HG03457 (cell line): Measurements from ENCODE around the gene SLC4A4.

Experiments used
- ATAC-seq: cut with Tn5 transposase; IDR thresholded peaks from one replicate; pipeline ENCODE4 v1.9.1; 2021; ENCODE audit warnings: moderate number of reproducible peaks; ENCODE audit not compliant: unreplicated experiment

The SLC4A4 gene

GRCh38 chr4:71356924-71357663, 18.3 kb downstream of the SLC4A4 start:
- ATAC-seq: no peak

DNA sequence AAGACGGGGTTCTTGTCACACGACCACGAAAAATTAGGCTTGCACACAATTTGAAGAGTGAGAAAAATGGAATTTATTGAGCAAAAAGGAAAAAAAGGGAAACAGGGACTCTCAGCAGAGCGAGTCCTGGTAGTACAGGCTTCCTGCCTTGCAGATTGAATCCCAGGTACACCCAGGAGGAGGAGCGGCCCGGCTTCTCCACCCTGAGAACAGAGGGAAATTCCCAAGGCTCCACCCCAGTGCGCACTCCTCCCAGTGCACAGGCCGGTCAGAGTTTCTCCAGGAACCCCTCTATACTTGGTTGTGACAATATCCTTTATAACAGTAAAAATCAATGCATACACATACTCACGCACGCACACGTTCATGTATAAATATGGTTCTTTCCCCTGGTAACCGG, 22.0 kb downstream of the SLC4A4 start:
- no peak for ATAC-seq

- no peak for ATAC-seq
Measured at GRCh38 chr4:71361476-71361875, 22.7 kb downstream of the SLC4A4 start.

DNA sequence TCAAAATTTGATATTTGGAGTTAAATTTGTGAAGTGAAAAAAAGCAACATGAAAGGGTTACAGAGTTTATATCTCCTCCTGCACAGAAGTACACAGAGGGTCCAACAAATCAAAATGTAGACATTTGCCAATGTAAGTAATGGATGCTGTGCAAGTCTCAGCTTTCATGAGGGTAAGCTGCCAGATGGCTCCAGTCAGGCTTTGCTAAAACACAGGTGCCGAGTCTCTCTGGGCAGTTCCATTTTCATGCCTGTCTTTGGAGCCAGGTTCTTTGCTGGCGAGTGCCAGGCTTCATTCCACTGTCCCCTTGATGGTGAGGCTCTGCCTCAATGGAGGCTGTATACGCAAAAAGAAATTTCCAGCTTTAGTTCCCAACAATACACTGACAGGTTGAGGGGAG, 27.9 kb downstream of the SLC4A4 start:
- no peak for ATAC-seq

- no peak for ATAC-seq
Measured at GRCh38 chr4:71367546-71367945, 28.7 kb downstream of the SLC4A4 start.

DNA sequence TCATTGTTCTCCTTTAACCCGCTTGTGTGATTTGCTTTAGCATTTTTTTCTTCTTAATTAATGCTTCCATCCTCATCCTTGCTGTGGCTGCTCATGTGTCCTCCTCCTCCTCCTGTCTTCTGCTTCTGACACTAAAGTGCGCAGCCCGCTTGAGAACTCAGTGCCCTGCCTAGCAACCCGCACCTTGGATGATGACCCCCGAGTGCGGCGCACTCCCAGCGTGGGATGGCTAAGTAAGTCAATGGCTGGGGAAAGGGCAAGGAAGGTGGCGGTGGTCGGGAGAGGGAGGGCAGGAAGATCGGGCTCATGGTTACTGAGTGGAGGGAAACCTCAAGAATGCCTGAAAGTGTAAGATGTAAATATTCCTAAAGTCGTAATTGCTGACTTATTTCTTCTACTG, 30.1 kb downstream of the SLC4A4 start:
- no peak for ATAC-seq

DNA sequence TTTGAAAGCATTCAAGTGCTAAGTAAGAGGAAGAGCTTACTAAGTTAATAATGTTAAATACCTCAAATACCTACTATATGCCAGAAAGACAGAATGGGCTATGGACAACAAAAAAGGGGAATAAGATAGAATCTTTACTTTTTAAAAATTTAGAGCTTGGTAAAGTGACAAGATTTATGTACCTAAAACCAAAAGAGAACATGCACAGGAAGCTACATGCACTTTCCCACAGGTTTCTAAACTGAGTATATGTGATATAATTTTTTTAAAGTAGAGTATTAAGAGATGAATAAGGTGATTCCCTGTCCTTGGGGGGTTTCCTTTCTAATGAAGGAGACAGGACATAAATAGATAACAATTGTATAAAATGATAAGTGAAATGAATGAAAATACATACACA, 30.7 kb downstream of the SLC4A4 start:
- ATAC-seq: no peak

DNA sequence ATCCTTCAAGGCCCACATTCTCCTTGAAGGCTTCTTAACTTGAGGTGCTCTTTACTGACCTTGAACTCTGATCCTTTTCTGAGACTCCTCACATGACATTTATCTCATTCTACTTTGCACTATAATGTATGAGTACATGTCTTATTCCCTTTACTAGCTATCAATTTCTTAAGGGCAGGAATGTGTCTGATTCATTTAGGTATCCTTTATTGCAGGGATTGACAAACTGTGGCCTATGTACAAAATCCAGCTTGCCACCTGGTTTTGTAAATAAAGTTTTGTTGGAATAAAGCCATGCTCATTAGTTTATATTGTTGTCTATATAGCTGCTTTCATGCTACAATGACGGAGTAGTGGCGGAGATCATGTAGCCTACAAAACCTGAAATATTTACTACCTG, 36.7 kb downstream of the SLC4A4 start:
- no peak for ATAC-seq

DNA sequence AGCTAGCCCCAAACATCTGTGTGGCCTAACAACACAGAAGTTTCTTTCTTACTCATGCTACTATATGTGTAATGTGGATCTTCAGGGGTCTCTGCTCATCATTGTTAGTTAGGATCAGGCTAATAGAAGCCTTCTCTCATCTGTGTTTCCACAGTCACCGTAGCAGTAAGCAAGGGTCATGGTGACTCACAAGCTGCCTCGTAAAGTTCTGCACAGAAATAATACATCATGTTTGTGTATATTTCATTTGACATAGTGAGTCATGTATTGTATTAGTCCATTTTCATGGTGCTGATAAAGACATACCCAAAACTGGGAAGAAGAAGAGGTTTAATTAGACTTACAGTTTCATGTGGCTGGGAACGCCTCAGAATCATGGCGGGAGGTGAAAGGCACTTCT, 38.7 kb downstream of the SLC4A4 start:
- ATAC-seq: no peak

GRCh38 chr4:71379126-71379525, 40.3 kb downstream of the SLC4A4 start:
- no peak for ATAC-seq

GRCh38 chr4:71380788-71381187, 42.0 kb downstream of the SLC4A4 start:
- ATAC-seq: no peak

DNA sequence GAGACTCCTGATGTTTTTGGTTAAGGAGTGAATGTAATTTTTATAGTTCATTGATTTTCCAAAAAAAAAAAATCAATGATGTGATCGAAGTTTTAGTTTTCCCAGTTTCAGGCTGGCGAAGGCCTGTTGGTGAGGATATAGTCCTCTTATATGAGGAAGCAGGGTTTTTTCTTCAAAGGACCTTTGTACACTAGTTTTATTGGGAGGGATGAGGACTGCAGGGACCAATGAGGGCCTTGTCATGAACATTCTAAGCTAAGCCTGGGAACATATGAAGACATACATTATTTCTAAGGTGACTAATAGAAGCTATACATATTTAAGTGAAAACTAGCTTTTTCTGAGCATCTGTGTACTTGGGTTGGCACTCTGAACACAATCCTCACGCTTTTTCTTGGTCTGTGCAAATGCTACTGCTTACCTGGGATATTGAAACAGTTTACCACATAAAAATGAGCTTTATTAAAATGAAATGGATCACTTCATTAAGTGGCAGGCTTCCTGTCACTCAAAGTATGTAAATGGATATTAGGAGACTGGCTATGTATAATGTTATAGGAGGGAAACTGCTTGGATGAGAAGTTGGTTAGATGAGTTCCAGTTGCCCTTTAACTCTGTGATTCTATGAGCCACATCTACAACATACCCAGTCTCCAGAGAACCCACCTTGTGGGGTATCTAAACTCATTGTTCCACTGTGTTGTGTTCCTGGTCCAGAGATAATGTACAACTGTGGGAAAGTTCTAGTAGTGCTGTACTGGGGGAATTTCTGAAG, 43.5 kb downstream of the SLC4A4 start:
- no peak for ATAC-seq

DNA sequence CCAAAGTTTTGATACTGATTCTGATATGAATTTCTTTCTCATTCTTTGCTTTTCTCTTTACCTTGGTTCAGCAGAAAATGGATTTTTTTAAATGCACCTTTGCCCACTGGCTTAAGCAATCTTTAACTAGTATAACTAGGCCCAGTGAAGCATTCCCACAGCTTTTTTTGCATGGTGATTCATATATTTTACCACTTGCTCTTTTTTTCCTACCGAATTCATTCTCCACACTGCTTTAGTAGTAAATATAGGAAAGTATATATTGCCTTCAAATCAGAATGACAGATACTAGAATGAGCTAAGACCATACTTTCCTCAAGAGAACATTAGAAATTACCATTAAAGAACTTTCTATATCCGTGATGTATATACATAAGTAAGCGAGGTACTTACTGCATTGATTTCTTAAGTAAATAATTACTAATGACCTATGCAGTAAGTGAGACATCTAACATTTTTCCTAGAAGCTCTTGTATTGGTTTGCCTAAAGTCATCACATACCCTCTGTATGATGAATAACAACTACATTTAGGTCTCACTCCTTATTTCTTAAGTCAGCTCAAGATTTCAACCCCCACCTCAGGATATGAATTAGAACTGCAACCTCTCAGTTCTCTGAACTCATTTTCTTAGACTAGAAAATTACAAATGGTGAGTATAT, 44.2 kb downstream of the SLC4A4 start:
- ATAC-seq: no peak

- ATAC-seq: no peak
Measured at GRCh38 chr4:71383984-71384383, 45.2 kb downstream of the SLC4A4 start.

DNA sequence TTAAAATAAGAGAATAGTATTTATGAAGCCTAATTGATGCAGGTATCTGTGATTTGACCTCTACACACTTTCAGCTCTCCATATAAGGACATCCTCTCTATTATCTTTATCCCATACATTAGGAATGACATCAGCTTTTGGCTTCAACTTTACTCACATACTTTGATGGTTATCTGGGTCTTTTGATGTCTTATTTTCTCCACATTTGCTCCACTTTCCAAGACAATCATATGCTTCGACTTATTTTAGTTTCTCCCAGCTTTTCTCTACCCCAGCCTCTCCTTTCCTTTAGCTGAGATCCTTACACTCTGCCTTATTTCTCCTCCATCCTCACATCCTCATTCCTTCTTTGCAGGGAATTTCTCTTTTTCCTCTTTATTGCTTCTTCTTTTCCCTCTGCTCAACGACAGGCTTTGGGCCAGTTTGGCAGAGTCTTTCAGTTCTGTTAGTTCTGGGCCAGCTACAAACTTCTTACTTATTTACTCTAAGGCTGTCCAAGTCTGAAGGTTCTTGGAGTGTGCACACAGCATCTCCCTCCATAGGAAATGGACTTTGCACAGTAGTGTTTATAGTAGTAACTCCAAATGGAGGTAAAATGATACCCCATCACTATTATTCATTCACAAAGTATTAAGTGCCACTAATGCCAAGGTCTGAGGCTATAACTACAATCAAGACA, 50.5 kb downstream of the SLC4A4 start:
- ATAC-seq: no peak

GRCh38 chr4:71392109-71392508, 53.3 kb downstream of the SLC4A4 start:
- ATAC-seq: no peak

DNA sequence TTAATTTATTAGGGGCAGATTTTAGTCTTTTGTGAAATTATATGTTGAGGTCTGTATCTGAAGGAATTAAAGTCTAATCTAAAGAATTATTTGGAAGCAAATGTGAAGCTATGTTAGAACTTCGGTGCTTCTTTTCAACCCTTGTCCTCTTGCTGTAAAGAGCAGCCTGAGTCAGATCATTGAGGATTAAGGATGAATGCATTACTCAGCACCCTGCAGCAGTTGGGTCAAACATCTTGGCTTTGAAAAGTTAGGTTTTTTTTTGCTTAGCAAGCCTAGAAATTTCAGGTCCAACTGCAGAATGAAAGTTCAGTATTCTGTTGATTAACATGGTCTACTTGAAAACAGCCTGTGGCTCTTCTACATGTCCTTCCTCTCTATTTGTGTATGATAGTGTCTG, 57.6 kb downstream of the SLC4A4 start:
- ATAC-seq: no peak

- no peak for ATAC-seq
Measured at GRCh38 chr4:71400810-71401209, 62.0 kb downstream of the SLC4A4 start.

DNA sequence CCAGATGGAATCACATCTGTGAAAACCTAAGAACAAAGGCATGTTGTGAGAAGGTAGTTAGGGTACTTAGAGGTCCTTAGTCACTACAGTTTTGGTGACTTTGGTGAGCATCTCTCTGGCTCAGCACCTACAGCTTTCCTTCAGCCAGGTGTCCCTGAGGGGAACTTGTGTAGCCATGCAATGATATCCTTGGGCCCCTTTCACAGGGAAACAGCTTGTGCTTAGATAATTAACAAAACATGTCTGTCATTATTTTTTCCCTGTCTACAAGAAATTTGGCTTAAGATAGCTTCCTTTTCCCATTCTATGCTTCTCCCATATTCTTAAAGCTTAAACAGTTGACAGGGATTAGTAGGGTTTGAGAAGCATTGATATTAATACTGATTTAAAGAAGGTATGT, 63.8 kb downstream of the SLC4A4 start:
- no peak for ATAC-seq

DNA sequence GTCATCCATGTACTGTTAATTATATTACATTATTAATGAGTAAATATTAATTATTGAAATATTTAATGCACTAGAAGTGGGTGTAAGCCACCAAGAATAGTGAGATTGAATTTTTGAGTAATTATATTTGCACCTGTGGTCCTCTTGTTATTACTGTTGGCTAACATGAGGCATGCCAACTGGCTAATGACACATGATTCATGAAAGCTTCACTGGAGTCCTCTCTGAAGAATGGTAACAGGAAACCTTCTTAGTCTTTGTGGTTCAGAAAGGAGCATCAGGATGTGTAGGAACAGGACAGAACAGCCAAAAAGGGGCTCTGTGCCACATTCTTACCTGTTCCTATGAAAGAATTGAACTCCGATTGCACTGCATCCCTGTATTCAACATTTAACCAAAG, 65.2 kb downstream of the SLC4A4 start:
- ATAC-seq: no peak

DNA sequence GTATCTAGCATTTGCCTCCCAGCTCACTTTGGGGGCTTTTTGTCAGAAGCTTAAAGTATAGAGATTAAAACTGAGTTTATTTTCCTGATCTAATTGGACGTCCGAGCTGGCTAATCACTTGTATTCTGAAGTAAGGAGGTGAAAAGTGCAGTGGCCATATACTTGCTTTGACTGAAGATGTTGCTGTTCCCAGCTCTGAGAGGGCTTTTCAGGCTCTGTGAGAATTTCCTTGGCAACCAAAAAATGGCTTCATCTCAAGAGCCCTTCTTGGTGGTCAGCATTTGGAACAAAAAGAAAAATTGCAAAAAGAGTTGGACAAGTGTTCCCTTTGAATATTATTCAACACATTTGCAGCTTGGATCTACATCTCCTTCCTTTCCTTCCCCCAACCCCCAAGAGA, 67.0 kb downstream of the SLC4A4 start:
- no peak for ATAC-seq
